Measurements from ENCODE around the gene LPP. TPM values are rescaled to one million over a fixed set of nuclear protein-coding genes. Genes with fewer than 3 reads are reported as not detected.

The LPP gene
- total and polyA plus RNA-seq, 2 of the 13 experiments (the other 11 are each of a cell fraction or from before 2014, with no cell fraction given) = 19.2 to 29.9 TPM

DNA sequence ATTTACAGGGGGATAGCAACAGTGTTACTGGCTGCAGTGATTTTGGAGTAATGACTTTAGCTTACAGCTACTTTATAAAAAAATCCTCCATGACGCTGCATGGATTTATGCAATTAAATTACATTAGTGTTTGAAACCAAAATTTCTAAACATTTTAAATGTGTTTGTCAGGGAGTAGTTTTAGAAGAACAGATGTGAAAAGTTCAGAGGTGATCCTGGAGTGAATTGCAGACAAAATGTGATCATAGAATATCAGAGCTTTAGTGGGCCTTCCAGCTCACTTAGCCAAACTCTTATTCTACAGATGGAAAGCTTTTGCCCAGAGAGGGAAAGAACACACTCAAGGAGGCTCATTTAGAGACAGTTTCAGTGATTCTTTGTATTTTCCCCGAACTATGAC lies 376.3 kb downstream of the LPP start:
- TF ChIP-seq CCAR2 (optimal IDR thresholded peaks at IDR 0.05; ENCODE audit: low read depth, low read length) (no peak), FLYWCH1 (CRISPR knock-in tag; IDR thresholded peaks at IDR 0.05) (no peak), ZSCAN22 (CRISPR knock-in tag; IDR thresholded peaks at IDR 0.05) (no peak), SRSF1 (optimal IDR thresholded peaks at IDR 0.05; ENCODE audit: low read depth, low read length) (no peak)
- WGBS (ENCODE audit: low lambda C conversion rate) = 97% methylated on average over 2 of the region's 2 CpGs
- Histone ChIP-seq H3K4me1 (ENCODE audit: insufficient read depth, low read length) (peaks cover 20% of the 10 kb centered on the region; the same call in 1 of the 2 replicates), H3K4me3 (replicated peaks in 1 of 3; ENCODE audit: insufficient read depth in 1 of 3, low read depth in 2 of 3, low read length in 3 of 3) (no peak overlapping the region), H4K20me1 (ENCODE audit: insufficient read depth, low read length) (no peaks in the 10 kb centered on the region), H3K27ac (ENCODE audit: extremely low read length, insufficient read depth, low read length) (no peak overlapping the region), H3K9ac (ENCODE audit: insufficient read depth, low read depth, low read length) (no peak overlapping the region), H3K79me2 (ENCODE audit: insufficient read depth, low read length) (no peaks in the 10 kb centered on the region), H2AFZ (ENCODE audit: low read length) (no peak overlapping the region), H3K27me3 (ENCODE audit: control insufficient read depth in 1 of 2, insufficient read depth in 2 of 2, low read length in 2 of 2) (no peaks in the 10 kb centered on the region), H3K9me3 (ENCODE audit: low read length) (no peaks in the 10 kb centered on the region), H3K36me3 (replicated peaks in 1 of 2; ENCODE audit: control insufficient read depth in 1 of 2, insufficient read depth in 2 of 2, low read length in 2 of 2) (0 out of 5 replicates have a peak, but pooled peaks cover 0 to 5% of the 10 kb centered on the region in 2 experiments), H3K4me2 (ENCODE audit: low read depth, low read length) (no peak overlapping the region)
- in situ Hi-C loops (cut with HindIII; ENCODE audit: extremely low pct_ligation_motif_present, low pct_unique_long_range_greater_than_20kb) (no loop called here), intact Hi-C loops (cut with micrococcal nuclease; ENCODE audit: unreplicated experiment) (no loop called here)
- BruUV-seq (replicated peaks) = no TSS peak
- ATAC-seq = no peak
- POLR2A ChIA-PET = no interaction called here
- no peak for DNase-seq (ENCODE audit: low spot score)
- CTCF ChIA-PET (ENCODE audit: low intra/inter-chr PET ratio, low total read pairs) = no interaction called here
- no peak for FAIRE-seq

DNA sequence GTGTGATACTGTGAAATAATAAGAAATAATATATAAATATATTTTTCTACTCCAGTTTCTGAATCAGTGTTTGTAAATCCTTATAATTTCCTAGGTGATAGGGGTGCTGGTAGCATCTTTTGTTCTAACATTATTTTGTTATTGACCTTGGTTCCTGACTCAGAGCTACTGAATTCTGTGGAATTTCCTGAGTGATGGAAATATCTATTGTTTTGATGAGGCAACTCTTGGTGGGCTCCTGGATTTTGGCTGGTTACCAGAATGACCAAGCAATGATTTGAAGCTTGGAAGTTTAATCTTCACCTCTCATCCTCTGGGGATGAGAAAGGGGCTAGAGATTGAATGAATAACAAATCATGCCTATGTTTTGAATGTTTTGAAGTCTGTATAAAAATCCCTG lies 377.3 kb downstream of the LPP start:
- FAIRE-seq = no peak
- Histone ChIP-seq H3K4me3 (replicated peaks in 1 of 3; ENCODE audit: insufficient read depth in 1 of 3, low read depth in 2 of 3, low read length in 3 of 3) (no peak overlapping the region), H3K4me2 (ENCODE audit: low read depth, low read length) (no peak overlapping the region), H3K9me3 (ENCODE audit: low read length) (no peaks in the 10 kb centered on the region), H3K27ac (ENCODE audit: extremely low read length, insufficient read depth, low read length) (no peak overlapping the region), H2AFZ (ENCODE audit: low read length) (no peak overlapping the region), H4K20me1 (ENCODE audit: insufficient read depth, low read length) (no peaks in the 10 kb centered on the region), H3K4me1 (ENCODE audit: insufficient read depth, low read length) (peaks cover 12% of the 10 kb centered on the region; the same call in 1 of the 2 replicates), H3K27me3 (ENCODE audit: control insufficient read depth in 1 of 2, insufficient read depth in 2 of 2, low read length in 2 of 2) (no peaks in the 10 kb centered on the region), H3K9ac (ENCODE audit: insufficient read depth, low read depth, low read length) (no peak overlapping the region), H3K36me3 (replicated peaks in 1 of 2; ENCODE audit: control insufficient read depth in 1 of 2, insufficient read depth in 2 of 2, low read length in 2 of 2) (0 out of 5 replicates have a peak, but pooled peaks cover 0 to 5% of the 10 kb centered on the region in 2 experiments), H3K79me2 (ENCODE audit: insufficient read depth, low read length) (no peaks in the 10 kb centered on the region)
- ChIA-PET CTCF (ENCODE audit: low intra/inter-chr PET ratio, low total read pairs) (no interaction called here), POLR2A (no interaction called here)
- intact Hi-C loops (cut with micrococcal nuclease; ENCODE audit: unreplicated experiment) = no loop called here
- BruUV-seq (replicated peaks) = no TSS peak
- in situ Hi-C loops (cut with HindIII; ENCODE audit: extremely low pct_ligation_motif_present, low pct_unique_long_range_greater_than_20kb) = no loop called here
- DNase-seq (ENCODE audit: low spot score) = peak; percentile 31
- no peak for ATAC-seq
- TF ChIP-seq ZNF552 (CRISPR knock-in tag; IDR thresholded peaks at IDR 0.05; ENCODE audit: borderline replicate concordance) (no peak), KLF6 (CRISPR knock-in tag; IDR thresholded peaks at IDR 0.05) (no peak), ZNF335 (CRISPR knock-in tag; IDR thresholded peaks at IDR 0.05) (no peak), ZNF891 (CRISPR knock-in tag; IDR thresholded peaks at IDR 0.05) (no peak), ZBTB38 (CRISPR knock-in tag; IDR thresholded peaks at IDR 0.05) (no peak), DNMT3B (CRISPR knock-in tag; conservative IDR thresholded peaks at IDR 0.05) (no peak), AGO2 (optimal IDR thresholded peaks at IDR 0.05; ENCODE audit: low read depth, low read length) (no peak), FOXA1 (IDR thresholded peaks at IDR 0.05) (no peak), FOXA1 (CRISPR knock-in tag; IDR thresholded peaks at IDR 0.05) (no peak)
- TF ChIP-seq, protein P1, sequence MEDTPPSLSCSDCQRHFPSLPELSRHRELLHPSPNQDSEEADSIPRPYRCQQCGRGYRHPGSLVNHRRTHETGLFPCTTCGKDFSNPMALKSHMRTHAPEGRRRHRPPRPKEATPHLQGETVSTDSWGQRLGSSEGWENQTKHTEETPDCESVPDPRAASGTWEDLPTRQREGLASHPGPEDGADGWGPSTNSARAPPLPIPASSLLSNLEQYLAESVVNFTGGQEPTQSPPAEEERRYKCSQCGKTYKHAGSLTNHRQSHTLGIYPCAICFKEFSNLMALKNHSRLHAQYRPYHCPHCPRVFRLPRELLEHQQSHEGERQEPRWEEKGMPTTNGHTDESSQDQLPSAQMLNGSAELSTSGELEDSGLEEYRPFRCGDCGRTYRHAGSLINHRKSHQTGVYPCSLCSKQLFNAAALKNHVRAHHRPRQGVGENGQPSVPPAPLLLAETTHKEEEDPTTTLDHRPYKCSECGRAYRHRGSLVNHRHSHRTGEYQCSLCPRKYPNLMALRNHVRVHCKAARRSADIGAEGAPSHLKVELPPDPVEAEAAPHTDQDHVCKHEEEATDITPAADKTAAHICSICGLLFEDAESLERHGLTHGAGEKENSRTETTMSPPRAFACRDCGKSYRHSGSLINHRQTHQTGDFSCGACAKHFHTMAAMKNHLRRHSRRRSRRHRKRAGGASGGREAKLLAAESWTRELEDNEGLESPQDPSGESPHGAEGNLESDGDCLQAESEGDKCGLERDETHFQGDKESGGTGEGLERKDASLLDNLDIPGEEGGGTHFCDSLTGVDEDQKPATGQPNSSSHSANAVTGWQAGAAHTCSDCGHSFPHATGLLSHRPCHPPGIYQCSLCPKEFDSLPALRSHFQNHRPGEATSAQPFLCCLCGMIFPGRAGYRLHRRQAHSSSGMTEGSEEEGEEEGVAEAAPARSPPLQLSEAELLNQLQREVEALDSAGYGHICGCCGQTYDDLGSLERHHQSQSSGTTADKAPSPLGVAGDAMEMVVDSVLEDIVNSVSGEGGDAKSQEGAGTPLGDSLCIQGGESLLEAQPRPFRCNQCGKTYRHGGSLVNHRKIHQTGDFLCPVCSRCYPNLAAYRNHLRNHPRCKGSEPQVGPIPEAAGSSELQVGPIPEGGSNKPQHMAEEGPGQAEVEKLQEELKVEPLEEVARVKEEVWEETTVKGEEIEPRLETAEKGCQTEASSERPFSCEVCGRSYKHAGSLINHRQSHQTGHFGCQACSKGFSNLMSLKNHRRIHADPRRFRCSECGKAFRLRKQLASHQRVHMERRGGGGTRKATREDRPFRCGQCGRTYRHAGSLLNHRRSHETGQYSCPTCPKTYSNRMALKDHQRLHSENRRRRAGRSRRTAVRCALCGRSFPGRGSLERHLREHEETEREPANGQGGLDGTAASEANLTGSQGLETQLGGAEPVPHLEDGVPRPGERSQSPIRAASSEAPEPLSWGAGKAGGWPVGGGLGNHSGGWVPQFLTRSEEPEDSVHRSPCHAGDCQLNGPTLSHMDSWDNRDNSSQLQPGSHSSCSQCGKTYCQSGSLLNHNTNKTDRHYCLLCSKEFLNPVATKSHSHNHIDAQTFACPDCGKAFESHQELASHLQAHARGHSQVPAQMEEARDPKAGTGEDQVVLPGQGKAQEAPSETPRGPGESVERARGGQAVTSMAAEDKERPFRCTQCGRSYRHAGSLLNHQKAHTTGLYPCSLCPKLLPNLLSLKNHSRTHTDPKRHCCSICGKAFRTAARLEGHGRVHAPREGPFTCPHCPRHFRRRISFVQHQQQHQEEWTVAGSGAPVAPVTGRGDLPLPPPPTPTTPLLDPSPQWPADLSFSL (CRISPR knock-in tag; IDR thresholded peaks at IDR 0.05) = no peak
